GM18499 (cell line): ENCODE measurements around the gene HK3.

ENCODE experiments used
- ATAC-seq: cut with Tn5 transposase; IDR thresholded peaks from one replicate; pipeline ENCODE4 v1.9.1; 2021; ENCODE audit warnings: moderate number of reproducible peaks; ENCODE audit not compliant: insufficient read depth, unreplicated experiment

Gene HK3

GRCh38 chr5:176831425-176831824 is 67.7 kb downstream of the HK3 start:
- no peak for ATAC-seq

- no peak for ATAC-seq
Measured at GRCh38 chr5:176830995-176831423, 68.1 kb downstream of the HK3 start.
